ENCODE results near the gene DPEP1.

DNA sequence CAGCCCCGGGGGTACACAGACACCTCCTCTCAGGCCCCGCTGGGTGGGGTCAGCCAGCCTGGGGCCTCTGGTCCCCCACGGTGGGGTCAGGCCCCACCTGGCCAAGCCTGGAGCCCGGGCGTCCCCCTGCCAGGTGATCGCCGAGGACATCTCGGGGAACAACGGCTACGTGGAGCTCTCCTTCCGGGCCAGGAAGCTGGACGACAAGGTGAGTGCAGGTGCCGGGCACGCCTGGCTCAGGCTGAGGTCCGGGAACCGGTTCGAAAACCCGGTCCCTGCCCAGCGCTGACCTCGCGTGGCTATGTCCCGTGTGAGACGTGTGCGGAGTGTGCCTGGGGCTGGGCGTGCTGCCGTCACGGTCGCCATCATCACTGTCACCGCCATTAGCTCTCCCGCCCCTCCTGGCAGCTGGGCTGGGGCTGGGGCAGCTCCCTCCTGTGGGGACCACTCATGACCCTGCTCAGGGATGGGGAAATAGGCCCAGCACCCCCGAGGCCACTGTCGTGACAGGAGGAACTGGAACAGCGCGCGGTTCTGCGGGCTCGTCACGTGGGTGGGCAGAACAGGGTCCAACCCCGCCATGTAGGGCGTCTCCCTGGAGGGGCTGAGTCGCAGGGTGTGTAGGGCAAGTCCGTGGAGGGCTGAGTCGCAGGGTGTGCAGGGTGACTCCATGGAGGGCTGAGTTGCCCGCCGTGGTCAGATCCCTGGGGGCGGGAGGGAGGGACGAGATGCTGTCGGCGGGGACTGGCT lies 29.4 kb upstream of the DPEP1 start:
- TF ChIP-seq CREB1 (CRISPR knock-in tag; IDR thresholded peaks at IDR 0.05) (no peak), IRF2 (CRISPR knock-in tag; IDR thresholded peaks at IDR 0.05; ENCODE audit: borderline replicate concordance, low read depth) (no peak), GABPB1 (CRISPR knock-in tag; IDR thresholded peaks at IDR 0.05) (no peak), NR1H2 (CRISPR knock-in tag; IDR thresholded peaks at IDR 0.05) (no peak), RELA (CRISPR knock-in tag; IDR thresholded peaks at IDR 0.05; ENCODE audit: borderline replicate concordance) (no peak)
- TF ChIP-seq, protein P1, sequence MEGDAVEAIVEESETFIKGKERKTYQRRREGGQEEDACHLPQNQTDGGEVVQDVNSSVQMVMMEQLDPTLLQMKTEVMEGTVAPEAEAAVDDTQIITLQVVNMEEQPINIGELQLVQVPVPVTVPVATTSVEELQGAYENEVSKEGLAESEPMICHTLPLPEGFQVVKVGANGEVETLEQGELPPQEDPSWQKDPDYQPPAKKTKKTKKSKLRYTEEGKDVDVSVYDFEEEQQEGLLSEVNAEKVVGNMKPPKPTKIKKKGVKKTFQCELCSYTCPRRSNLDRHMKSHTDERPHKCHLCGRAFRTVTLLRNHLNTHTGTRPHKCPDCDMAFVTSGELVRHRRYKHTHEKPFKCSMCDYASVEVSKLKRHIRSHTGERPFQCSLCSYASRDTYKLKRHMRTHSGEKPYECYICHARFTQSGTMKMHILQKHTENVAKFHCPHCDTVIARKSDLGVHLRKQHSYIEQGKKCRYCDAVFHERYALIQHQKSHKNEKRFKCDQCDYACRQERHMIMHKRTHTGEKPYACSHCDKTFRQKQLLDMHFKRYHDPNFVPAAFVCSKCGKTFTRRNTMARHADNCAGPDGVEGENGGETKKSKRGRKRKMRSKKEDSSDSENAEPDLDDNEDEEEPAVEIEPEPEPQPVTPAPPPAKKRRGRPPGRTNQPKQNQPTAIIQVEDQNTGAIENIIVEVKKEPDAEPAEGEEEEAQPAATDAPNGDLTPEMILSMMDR (IDR thresholded peaks at IDR 0.05), result no peak
- TF ChIP-seq, protein P2, sequence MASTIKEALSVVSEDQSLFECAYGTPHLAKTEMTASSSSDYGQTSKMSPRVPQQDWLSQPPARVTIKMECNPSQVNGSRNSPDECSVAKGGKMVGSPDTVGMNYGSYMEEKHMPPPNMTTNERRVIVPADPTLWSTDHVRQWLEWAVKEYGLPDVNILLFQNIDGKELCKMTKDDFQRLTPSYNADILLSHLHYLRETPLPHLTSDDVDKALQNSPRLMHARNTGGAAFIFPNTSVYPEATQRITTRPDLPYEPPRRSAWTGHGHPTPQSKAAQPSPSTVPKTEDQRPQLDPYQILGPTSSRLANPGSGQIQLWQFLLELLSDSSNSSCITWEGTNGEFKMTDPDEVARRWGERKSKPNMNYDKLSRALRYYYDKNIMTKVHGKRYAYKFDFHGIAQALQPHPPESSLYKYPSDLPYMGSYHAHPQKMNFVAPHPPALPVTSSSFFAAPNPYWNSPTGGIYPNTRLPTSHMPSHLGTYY (CRISPR knock-in tag; IDR thresholded peaks at IDR 0.05), result no peak

Data from WTC11 (cell line).